GM18517 (cell line): ENCODE data around the gene MORN1.

Source experiments
- ATAC-seq: cut with Tn5 transposase; IDR thresholded peaks from one replicate; pipeline ENCODE4 v1.9.1; 2021; ENCODE audit warnings: mild to moderate bottlenecking, moderate library complexity; ENCODE audit not compliant: unreplicated experiment

The MORN1 gene

DNA sequence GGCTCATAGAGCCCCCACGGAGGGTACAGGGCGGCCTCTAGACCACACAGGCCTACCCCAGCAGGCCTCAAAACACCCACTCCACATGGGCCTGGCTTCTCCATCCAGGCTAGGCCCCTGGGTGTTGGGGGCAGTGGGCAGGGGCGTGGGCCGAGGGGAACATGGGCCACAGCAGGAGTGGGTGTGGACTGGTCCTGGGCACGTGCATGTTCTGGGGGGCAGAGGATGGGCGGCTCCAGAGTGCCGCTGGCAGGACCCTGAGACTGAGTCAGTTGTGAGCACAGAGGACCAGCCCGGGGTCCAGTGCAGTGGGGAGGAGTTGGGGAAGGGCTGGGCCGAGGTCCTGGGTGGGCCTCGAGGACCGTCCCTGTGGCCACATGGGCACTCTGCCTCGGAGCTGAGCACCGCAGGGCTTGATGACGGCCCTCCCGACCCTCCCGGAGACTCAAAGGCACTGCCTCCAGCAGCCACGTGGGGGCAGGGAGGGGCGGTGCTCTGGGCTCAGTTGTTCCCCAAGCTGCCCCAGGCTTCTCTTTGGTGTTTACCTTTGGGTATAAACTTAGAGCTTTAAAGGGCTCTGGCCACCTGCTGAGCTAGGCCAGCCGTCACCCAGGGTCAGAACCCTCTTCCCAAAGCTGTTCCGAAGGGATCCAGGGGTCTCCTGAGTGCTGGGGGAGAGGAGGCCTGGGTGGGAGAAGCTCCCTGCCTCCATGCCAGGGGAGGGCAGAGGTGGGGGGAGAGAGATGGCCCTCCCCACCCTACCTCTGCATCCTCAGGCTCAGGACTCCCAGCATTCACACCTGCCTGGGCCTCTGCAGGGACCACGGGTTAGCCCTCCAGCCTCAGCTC lies 79.9 kb downstream of the MORN1 start:
- no peak for ATAC-seq

DNA sequence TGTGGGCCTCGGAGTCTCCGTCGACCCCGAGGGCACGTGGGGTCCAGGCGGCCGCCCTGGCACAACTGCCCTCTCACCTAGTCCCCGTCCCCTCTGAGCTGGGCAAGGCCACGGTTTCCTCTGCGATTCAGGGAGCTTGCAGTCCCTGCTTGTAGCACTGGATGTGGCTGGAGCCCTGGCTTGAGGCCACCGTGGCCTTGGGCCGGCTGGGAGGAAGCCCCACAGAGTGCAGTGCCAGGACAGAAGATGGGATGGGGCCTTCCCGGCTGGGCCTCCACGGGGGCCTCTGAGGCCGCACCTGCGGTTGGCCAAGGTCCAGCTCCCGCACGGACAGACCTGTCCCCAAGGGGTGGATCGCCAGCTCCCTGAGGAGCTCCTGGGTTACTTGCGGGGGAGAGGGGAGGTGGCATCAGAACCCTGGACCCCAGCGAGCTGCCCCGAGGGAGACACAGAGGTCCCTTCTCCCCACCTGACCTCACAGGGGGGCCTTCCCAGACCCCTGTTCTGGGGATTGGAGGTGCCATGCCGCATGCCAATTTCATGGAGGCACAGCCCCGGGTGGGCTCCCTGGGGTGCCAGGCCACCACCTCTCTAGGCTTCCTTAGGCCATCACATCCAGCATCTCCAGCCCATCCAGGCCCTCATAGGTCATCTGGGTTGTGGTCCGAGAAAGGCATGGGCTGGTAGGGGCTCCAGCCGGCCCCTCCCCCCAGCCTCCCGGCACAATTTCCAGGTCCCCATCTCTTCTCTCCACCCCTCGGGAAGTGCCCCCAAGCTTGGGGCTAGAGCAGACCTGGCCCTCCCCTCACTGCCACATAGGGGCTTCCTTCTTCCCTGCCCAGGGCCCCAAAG lies 80.8 kb downstream of the MORN1 start:
- ATAC-seq, result no peak

DNA sequence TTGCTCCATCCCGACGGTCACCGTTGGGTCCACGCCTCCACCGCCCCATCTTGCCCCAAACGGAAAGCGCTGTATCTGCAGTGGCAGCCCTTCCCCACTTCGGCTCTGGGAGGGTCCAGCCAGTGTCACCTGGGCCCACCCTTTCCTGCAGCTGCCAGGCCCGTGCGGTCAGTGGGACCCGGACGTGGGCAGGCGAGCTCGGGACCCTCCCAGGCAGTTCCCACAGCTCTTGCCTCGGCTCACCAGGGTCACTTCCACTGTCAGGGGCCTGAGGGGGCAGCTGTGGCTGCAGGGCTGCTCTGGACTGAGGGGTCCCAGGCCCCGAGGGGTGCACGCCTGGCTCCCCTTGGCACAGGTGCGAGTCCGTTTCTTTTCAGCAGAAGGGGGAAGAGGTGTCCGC lies 82.5 kb downstream of the MORN1 start:
- no peak for ATAC-seq

- no peak for ATAC-seq
Observed at GRCh38 chr1:2307972-2308371, 83.4 kb downstream of the MORN1 start.

- no peak for ATAC-seq
Observed at GRCh38 chr1:2307064-2307605, 84.2 kb downstream of the MORN1 start.

DNA sequence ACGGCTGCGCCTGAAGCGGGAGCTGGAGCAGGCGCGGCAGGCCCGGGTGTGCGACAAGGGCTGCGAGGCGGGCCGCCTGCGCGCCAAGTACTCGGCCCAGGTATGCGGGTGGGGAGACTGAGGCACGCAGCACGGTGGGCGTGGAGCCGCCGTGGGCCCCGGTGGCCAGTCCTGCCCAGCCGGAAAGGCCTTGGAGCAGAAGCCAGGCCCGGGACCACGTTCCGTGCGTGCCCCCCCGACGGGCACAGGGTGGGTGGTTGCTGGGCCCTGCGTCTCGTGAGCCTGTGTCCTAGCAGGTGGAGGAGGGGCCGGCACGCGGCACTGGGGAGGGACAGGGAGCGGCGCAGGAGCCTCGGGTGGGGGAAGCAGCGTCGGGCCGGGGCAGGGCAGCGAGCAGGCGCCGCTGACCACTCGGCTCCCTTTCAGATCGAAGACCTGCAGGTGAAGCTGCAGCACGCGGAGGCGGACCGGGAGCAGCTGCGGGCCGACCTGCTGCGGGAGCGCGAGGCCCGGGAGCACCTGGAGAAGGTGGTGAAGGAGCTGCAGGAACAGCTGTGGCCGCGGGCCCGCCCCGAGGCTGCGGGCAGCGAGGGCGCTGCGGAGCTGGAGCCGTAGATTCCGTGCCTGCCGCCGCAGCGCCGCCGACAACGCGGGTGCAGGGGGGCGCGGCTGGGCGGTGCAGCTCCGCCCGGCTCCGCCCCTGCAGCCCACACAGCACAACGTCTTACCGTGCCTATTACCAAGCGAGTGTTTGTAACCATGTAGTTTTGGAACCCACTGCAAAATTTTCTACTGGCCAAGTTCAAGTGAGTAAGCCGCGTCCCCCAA lies 85.0 kb downstream of the MORN1 start:
- ATAC-seq, result no peak

GRCh38 chr1:2304921-2305681 lies 86.3 kb downstream of the MORN1 start:
- no peak for ATAC-seq

DNA sequence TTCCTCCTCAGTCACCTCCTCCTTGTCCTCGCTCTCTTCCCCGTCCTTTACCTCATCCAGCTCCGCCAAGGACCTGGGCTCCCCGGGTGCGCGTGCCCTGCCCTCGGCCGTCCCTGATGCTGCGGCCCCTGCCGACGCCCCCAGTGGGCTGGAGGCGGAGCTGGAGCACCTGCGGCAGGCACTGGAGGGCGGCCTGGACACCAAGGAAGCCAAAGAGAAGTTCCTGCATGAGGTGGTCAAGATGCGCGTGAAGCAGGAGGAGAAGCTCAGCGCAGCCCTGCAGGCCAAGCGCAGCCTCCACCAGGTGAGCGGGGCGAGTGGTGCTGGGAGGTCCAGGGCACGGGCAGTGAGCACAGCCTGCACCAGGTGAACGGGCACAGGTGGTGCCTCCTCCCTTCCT lies 87.1 kb downstream of the MORN1 start:
- no peak for ATAC-seq

GRCh38 chr1:2303781-2304180 lies 87.6 kb downstream of the MORN1 start:
- ATAC-seq, result no peak

DNA sequence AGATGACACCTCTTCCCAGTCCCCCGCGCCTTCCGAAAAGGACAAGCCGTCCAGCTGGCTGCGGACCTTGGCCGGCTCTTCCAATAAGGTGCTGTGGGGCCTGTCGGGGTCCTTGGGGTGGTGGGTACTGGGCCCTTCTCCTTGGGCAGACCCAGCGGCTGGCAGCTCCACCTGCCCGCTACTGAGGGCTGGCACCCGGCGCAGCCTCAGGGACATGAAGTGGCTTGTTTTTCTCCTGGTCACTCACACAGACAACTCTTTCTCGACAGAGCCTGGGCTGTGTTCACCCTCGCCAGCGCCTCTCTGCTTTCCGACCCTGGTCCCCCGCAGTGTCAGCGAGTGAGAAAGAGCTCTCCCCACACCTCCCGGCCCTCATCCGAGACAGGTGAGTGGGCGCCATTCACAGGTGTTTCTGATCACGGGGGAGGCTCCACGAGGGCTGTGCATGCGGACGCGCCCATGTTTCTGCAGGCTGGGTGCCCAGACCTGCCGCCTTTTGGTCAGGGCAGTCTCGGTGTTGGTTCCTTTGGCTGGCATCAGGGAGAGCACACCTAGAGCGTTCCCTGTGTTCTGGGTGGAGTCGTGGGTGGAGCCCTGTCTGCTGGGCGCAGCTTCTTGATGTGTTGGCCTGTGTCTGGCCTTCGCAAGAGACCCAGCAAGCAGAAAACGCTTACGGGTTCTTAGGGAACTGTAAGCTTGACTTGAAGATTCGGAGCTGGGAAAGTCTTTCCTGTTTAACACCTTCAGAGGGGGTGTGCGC lies 88.2 kb downstream of the MORN1 start:
- no peak for ATAC-seq

- no peak for ATAC-seq
Observed at GRCh38 chr1:2302292-2302925, 88.9 kb downstream of the MORN1 start.

DNA sequence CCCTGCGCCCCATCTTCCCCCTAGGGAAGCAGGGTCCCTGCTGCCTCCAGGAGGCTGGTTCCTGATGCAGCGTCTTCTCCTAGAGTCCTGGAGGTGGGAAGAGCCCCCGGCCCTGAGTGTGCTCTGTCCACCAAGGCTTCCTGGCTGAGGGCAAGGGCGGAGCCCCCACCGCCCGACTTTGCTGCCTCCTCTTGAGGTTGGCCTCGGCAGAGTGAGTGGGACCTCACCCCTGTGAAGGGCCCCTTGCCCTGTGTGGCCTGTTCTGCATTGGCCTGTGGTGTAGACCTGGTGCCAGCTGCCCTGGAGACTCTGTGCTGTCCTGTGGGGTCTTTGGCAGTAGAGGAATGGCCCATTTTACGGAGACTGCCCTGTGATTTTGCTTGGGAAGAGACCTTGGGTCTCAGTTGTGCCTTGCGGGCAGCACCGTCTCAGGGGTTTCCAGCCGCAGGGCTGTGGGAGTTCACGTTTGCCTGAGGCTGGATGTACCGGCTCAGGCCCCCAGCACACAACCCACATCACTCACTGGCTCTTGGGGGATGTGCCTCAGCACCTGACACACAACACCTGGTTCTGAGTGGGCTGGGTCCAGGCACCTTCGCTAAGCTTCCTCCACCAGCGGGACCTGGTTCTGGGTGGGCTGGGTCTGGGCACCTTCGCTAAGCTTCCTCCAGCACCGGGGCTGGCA lies 89.6 kb downstream of the MORN1 start:
- no peak for ATAC-seq

- ATAC-seq, result peak; percentile 42
Observed at GRCh38 chr1:2300851-2301606, 90.3 kb downstream of the MORN1 start.

DNA sequence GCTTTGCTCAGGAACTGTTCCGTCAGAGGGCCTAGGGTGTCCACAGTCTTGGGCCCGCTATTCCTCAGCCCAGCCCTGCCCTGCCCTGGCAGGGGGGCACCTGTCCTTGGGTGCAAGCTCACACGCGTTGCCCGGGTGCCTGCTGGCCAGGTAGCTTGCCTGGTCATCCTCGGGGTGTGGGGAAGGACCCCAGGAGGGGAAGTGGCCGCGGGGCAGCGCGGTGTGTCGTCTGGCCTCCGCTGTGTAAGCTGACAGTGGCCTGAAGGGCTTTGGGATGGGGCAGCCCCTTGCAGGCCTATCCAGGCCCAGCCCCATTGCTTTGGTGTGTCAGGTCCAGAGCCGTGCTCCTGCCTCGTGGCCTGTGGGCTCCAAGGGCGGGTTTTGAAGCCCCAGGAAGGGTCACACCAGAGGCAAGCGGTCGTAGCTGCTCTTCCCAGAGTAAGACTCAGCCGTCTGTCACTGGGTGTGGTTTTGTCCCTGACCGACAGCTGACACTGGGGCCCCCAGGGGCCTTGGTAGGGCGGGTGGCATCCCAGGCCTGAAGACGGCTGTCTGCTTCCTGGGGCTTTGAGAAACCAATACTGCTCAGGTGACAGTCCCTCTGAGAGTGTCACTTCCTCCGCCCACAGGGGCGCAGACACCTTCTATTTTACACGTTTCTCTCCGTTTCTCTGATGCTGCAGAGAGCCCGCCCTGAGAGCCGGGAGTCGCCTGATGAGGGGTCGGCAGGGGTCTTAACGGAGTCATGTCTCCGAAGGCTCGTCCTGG lies 91.2 kb downstream of the MORN1 start:
- ATAC-seq, result peak; percentile 75

- no peak for ATAC-seq
Observed at GRCh38 chr1:2299131-2299627, 92.2 kb downstream of the MORN1 start.

DNA sequence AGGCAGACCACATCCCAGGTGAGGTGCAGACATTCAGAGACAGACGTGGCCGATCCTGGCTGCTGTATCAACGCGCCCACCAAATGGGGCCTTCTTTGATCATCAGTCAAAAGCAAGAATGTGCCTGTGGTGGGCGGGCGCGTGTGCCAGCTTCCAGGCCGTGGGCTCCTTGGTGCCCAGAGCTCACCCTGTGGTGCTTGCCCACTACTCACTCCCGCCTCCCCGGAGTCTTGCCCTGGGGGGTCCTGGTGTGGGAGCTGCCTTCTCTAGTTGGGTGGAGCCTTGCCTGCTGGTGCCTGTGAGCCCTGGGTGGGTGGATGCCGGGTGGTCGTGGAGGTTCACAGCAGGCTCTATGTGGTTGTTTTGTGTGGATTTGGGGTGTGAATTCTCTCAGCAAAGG lies 92.7 kb downstream of the MORN1 start:
- no peak for ATAC-seq
